Activated T-cell treated with anti-CD3 and anti-CD28 coated beads for 48 hours (primary cell): ENCODE data around the gene OR2Z1.
A peak's percentile ranks its signal among the peaks of the same experiment; 100 is the strongest.

Experiments used
- DNase-seq: peaks from one replicate; pipeline ENCODE4 v3.0.0-alpha.2; 2020; ENCODE audit warnings: low read depth

Gene OR2Z1, protein sequence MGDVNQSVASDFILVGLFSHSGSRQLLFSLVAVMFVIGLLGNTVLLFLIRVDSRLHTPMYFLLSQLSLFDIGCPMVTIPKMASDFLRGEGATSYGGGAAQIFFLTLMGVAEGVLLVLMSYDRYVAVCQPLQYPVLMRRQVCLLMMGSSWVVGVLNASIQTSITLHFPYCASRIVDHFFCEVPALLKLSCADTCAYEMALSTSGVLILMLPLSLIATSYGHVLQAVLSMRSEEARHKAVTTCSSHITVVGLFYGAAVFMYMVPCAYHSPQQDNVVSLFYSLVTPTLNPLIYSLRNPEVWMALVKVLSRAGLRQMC

DNA sequence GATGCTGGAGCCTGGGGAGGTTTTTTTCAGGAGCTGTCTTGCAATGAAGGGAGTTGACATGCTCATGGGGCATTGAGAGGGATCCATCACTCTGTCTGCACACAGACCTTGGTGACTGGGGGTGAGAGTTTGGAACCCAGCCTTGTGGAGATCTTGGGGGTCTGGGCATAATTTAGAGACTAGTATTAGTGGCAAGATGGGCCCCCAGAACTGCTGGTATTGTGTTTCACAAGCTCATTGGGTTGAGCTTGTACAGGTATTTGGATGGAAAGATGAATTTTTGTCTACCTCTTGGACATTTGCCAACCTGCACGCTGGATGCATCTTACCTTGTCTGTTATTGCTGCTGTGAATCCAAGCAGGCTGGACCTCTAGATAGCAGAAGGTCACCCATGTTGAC, at the start of gene OR2Z1:
TSS of gene OR2Z1 (plus strand) at position 301 of the 400 bp plus-strand sequence. CDS start 9,395 bp downstream, outside the sequence.
- DNase-seq = no peak

DNA sequence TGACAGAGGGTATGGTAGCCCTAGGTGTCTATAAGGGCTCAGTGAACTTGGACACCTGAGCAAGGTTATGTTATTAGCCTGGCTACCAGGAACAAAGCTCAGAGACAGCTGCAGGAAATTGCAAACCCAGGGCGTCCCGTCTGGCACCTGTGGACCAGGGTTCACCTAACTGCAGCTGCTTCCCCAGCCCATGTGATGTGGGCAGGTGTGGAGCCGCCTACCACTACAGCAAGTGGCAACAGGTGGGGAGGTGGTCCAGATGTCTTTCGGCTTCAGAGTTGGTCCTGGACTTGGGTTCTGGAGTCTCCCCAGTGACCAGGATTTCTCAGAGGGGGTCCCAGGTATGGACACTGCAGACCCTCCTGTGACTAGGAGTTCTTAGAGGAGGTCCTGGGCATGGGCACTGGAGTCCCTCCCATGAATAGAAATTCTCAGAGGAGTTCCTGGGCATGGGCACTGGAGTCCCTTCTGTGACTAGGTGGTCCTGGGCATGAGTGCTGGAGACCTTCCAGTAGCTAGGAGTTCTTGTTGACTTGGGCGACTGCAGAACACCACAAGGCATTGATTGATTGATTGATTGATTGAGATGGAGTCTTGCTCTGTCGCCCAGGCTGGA, 48.0 kb upstream of the OR2Z1 start:
- DNase-seq = no peak

- no peak for DNase-seq
These were observed 46.4 kb upstream of the OR2Z1 start for GRCh38 chr19:8675066-8675465.

GRCh38 chr19:8678244-8678807, 43.1 kb upstream of the OR2Z1 start:
- DNase-seq = no peak

DNA sequence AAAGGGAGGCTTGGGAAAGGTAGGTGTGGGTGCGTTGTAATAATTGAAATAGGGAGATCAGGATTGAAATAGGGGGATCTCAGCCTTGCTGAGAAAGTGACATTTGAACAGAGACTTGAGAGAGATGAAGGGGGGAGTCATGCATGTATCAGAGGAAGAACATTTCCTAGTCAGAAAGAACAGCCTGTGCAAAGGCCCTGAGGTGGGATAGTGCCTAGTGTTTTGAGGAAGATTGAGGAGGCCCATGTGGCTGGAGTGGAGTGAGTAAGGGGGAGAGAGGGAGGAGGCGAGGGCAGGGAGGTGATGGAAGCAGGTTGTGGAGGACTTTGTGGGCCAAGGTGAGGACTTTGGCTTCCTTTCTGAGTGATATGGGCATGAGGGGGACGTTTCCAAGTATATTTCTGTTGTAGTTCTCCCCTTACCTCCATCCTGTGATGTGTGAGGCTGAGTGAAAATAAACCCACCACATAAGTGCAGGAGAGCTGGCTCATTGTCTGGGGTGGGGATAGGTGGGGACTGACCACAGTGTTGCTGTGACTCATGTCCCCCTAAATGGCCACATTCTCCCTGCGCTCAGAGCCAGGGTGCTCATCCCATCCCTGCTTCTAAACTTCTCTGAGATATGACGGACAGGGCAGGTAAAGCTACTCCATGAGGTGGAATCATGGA, 40.6 kb upstream of the OR2Z1 start:
- DNase-seq = no peak

DNA sequence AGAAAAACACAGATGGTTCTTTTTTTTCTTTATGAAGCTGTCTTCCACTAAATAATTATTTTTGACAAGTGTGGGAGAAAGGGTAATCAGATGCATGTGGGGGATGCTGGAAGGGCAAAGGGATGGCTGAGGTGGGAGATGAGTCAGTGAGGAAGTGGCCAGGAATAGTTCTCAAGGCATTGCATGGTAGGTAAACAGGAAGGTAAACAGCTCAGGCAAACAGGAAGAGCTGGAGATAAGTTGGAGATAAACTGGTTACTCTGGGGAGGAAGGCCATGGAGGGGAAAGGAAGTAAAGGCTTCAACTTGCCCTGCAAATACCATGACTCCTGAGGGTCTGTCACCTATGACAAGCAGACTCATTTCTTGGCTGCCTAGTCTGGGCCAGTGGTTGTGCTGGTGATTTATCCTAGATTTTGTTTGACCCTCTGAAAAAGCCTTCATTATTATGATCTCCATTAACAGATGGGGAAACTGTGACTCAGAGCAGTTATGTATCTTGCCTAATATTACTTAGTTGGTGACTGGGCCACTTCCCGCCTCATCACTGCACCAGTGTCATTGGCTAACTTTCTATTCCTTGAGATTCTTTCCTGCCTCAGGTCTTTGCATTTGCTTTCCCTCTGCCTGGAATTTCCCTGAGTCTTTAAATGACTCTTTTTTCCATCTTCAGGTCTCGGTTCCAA, 39.9 kb upstream of the OR2Z1 start:
- DNase-seq = no peak

GRCh38 chr19:8682472-8682871, 39.0 kb upstream of the OR2Z1 start:
- no peak for DNase-seq

GRCh38 chr19:8682931-8683330, 38.5 kb upstream of the OR2Z1 start:
- DNase-seq = no peak

DNA sequence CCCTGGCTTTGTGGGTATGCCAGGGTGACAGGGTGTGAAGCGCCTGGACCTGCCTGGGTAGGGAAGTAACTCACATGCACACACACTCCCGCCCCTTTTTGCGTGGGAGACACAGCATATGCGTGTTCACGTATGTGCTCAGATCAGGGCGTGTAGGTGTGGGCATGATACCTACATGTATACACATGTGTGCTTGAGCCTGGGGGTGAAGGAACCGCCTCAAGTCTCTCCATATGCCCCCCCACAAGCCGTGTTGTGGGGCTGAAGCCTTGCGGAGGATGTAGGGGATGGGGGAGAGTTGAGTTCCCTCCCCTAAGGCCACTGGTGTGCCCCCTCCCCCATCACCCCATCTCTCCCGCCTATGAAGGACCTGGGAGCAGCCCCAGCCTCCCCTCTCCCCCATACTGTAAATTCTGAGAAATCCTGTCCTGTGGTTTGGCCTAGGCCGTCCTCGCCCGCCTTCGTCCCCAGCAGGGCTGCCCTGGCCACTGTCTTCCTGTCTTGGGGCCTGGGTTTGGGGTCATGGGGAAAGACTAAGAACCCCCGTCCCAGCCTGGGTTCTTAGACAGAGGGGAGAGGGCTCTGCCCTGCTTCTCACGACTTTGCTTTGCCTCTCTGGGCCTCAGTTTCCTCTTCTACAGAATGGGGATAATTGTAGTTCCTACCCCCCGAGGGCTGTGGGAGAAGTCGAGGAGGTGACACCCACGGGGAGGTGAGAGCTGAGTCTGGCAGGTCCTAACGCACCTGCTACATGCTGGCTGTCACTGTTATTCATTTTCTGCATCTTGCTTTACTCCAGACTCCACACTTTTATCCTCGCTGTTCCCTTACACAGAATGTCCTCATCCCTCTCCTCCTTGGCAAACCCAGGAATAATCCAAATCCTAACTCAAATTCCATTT, 37.2 kb upstream of the OR2Z1 start:
- DNase-seq = no peak

DNA sequence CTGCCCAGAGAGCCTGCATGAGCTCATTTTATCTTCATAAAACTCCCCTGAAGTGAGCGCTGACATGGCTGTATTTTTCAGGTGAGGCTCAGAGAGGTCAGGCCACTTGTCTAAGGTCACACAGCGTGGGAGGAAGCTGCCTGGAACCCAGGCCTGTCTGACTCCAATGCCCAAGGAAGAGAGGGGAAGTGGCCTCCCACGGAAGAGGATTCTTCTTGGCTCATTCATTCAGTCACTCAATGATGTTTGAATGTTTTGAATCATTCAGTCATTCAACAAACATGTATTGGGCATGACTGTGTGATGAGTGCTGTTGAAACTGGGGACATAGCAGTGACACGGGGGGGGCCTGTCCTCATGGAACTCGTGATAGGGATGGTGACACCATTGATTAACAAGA, 34.9 kb upstream of the OR2Z1 start:
- DNase-seq = no peak

- DNase-seq = no peak
These were observed 32.5 kb upstream of the OR2Z1 start for GRCh38 chr19:8688930-8689329.

DNA sequence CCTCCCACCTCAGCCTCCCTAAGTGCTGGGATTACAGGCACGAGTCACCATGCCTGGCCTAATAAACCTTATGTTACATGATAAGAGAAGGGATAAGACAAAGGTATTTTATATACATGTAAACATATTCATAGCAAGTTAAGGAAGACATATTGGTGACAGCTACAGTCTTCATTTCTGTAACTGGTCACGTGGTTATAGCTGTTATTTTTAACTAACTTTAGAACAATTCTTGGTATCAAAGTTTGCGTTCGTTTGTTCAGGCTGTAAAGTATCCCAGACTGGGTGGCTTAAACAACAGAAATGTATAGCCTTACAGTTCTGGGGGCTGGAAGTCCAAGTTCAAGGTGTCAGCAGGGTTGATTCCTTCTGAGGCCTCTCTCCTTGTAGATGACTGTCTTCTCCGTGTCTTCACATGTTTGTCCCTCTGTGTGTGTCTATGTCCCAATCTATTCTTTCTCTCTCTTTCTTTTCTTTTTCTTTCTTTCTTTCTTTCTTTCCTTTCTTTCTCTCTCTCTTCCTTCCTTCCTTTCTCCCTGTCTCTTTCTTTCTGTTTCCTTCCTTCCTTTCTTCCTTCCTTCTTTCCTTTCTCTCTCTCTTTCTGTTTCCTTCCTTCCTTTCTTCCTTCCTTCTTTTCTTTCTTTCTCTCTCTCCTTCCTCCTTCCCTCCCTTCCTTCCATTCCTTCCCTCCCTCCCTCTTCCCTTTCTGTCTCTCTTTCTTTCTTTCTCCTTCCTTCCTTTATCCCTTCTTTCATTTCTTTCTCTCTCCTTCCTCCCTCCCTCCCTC, 30.5 kb upstream of the OR2Z1 start:
- no peak for DNase-seq

DNA sequence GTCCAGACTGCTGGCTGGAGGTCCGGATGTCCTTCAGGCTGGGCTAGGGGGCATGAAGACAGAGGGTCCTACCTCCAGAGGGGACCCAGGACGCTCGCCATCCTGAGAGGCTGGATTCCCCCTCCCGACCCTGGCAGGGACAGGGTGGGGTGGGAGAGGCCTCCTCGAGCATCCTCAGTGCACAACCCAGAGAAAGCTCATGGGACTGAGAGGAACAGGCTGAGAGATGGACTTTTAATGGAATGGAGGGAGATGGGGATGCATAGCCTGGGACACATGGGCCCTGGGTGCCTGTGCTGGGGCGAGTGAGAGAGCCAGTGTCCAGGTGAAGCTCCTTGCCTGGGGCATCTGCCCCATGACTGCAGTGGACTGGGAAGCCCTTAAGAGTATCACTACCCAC, 25.9 kb upstream of the OR2Z1 start:
- no peak for DNase-seq

DNA sequence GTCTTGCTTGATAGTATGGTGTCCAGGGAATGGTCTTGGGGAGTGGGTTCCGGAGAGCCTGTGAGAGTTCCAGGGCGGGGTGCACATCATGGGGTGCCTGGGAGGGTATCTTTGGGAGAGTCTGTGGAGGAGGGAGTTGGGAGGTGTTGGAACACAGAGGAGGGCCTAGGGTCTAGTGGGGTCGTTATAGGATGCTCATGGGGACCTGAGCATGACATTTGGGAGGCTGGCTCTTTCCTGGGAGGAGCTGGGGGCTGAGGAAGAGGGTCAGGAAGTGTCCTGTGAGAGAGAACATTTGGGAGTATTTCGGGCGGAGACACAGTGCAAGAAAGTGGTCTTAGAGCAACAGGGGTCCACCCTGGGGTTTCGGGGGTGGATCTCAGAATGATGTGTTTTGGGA, 25.5 kb upstream of the OR2Z1 start:
- no peak for DNase-seq

DNA sequence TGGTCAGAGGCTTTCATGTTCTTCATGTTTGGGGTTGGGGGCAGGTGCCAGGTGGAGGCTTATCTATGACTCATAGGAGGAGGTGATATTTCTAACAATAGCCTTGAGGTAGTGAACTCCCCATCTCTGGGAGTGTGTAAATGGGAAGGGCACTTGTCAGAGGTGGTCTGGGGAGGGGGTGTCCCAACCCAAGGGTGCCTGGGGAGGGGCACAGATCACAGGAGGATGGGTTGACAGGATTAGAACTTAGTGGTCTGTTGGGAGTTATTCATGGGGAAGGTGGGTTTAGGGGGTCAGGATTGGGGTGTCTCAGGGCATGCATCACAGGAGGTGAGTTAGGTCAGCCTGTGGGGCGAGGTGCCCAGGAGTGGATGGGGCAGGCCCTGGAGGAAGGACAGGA, 24.4 kb upstream of the OR2Z1 start:
- DNase-seq = no peak

DNA sequence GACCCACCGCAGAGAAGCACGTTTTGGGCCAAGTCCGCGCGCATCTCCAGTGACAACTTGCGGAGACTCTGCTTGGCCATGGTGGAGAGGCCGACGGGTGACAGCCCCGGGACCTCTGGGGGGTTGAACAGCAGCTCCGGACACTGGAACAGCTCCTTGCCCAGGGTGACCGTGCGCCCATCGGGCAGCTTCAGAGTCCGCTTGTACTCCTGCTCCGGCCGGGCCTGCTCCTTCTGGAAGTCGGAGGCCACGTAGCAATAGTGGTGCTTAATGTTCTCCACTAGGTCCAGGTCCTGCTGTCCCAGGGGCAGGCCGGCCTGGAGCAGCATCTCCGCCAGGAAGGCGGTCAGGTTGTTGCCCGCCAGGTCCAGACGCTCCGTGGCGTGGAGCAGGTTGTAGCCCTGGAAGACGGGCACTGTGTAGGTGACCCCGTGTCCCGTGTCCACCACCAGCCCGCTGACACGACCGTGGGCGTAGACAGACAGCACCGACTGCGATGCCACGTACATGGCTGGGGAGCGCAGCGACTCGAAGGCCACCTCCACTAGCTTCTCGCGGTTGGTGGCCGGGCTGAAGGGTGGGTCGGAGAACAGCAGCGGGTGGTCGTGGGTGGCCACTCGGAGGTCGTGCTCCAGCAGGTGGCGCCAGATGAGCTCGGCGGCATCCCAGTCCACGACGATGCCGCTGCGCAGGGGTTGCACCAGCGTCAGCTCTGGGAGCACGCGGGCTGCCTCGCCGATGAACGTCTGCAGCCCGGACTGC, 23.6 kb upstream of the OR2Z1 start:
- peak; percentile 21 for DNase-seq

- DNase-seq = no peak
These were observed 22.9 kb upstream of the OR2Z1 start, which contains the start of gene ACTL9 for GRCh38 chr19:8698433-8699063. ACTL9 (minus strand) TSS chr19:8698795; CDS start chr19:8698701, 94 bp downstream.

- no peak for DNase-seq
These were observed 21.5 kb upstream of the OR2Z1 start for GRCh38 chr19:8699908-8700307.

DNA sequence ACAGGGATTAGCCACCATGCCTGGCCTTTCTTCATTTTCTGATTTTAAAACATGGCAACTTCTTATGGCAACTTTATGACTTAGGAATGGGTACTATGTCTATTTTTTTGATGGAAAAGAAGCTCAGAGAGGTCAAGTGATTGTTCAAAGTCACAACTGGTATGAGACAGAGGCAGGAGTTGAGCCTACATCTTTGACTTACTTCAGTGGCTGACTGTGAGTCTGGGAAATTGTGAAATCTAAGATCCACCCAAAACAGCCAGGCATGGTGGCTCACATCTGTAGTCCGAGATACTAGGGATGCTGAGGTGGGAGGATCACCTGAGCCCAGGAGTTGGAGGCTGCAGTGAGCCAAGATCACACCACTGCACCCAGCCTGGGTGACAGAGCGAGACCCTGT, 20.5 kb upstream of the OR2Z1 start:
- no peak for DNase-seq
